Adrenal gland (tissue), 5 donors: ENCODE results near the gene CEP192.

Experiments used
- POLR2A ChIP-seq, 2 donors: fragments of 450-650 bp; IDR thresholded peaks; one replicate each; pipeline ENCODE4 v1.6.1; 2017; ENCODE audit warnings: antibody characterized with exemption in 2 of 2, mild to moderate bottlenecking in 2 of 2, moderate library complexity in 1 of 2
- TF ChIP-seq, protein P1 (sequence below), 6 experiments: fragments of 450-650 bp in 4 of 6; fragments of 200-600 bp in 2 of 6; sonication (generic) in 1 of 6; IDR thresholded peaks; 1 replicate in 5 of 6; 2 replicates in 1 of 6; pipeline versions ENCODE4 v1.5.1 to v1.8.0; 2016 to 2021; ENCODE audit warnings: antibody characterized with exemption in 6 of 6, mild to moderate bottlenecking in 2 of 6, moderate library complexity in 1 of 6
- donor health status: DM: no; HTN: no; CAD: no.

DNA sequence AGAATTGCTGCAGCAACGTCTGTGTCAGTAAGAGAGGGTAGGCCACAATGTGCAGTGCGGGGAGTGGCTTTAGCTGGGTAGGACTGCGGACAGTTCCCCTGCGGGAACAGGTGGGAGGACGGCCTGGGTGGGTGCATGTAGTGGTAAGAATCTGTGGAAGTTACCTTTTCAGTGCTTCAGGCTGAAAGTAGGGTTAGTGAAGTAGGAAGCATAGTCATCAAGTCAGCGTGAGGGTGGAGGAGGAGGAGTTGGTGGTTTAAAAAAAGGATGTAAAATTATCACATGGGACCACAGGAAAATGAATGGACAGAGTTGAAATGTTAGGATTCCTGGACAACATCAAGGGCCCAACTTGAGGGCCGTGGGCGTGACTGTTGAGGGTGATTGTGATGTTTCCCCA lies 13.2 kb downstream of the CEP192 start:
- TF ChIP-seq, protein P1, sequence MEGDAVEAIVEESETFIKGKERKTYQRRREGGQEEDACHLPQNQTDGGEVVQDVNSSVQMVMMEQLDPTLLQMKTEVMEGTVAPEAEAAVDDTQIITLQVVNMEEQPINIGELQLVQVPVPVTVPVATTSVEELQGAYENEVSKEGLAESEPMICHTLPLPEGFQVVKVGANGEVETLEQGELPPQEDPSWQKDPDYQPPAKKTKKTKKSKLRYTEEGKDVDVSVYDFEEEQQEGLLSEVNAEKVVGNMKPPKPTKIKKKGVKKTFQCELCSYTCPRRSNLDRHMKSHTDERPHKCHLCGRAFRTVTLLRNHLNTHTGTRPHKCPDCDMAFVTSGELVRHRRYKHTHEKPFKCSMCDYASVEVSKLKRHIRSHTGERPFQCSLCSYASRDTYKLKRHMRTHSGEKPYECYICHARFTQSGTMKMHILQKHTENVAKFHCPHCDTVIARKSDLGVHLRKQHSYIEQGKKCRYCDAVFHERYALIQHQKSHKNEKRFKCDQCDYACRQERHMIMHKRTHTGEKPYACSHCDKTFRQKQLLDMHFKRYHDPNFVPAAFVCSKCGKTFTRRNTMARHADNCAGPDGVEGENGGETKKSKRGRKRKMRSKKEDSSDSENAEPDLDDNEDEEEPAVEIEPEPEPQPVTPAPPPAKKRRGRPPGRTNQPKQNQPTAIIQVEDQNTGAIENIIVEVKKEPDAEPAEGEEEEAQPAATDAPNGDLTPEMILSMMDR (IDR thresholded peaks at IDR 0.05) = no peak
- TF ChIP-seq POLR2A (IDR thresholded peaks at IDR 0.05) = no peak
